Measurements from ENCODE around the gene GJB6.

The GJB6 gene

GRCh38 chr13:20247963-20248362 lies 15.8 kb upstream of the GJB6 start:
- no peak for TF ChIP-seq CTCF (conservative IDR thresholded peaks at IDR 0.05; ENCODE audit: control insufficient read depth, insufficient read depth, low read depth, low read length)
- no peak for DNase-seq (ENCODE audit: low read depth)
- no peak overlapping the region for H3K4me3 ChIP-seq (ENCODE audit: control insufficient read depth, low read depth, low read length)

- TF ChIP-seq CTCF (conservative IDR thresholded peaks at IDR 0.05; ENCODE audit: control insufficient read depth, insufficient read depth, low read depth, low read length): no peak
- H3K4me3 ChIP-seq (ENCODE audit: control insufficient read depth, low read depth, low read length): no peak overlapping the region
- DNase-seq (ENCODE audit: low read depth): no peak
Observed at GRCh38 chr13:20247403-20247802, 15.3 kb upstream of the GJB6 start.

GRCh38 chr13:20241593-20241992 lies 9.5 kb upstream of the GJB6 start:
- no peak for DNase-seq (ENCODE audit: low read depth)
- TF ChIP-seq CTCF (conservative IDR thresholded peaks at IDR 0.05; ENCODE audit: control insufficient read depth, insufficient read depth, low read depth, low read length): no peak
- no peak overlapping the region for H3K4me3 ChIP-seq (ENCODE audit: control insufficient read depth, low read depth, low read length)

- no peak for DNase-seq (ENCODE audit: low read depth)
- H3K4me3 ChIP-seq (ENCODE audit: control insufficient read depth, low read depth, low read length): no peak overlapping the region
- TF ChIP-seq CTCF (conservative IDR thresholded peaks at IDR 0.05; ENCODE audit: control insufficient read depth, insufficient read depth, low read depth, low read length): no peak
Observed at GRCh38 chr13:20239748-20240147, 7.6 kb upstream of the GJB6 start.

- H3K4me3 ChIP-seq (ENCODE audit: control insufficient read depth, low read depth, low read length): no peak overlapping the region
- no peak for TF ChIP-seq CTCF (conservative IDR thresholded peaks at IDR 0.05; ENCODE audit: control insufficient read depth, insufficient read depth, low read depth, low read length)
- DNase-seq (ENCODE audit: low read depth): no peak
Observed at GRCh38 chr13:20232556-20233277, 598 bp upstream of the GJB6 start.

- no peak for TF ChIP-seq CTCF (conservative IDR thresholded peaks at IDR 0.05; ENCODE audit: control insufficient read depth, insufficient read depth, low read depth, low read length)
- DNase-seq (ENCODE audit: low read depth): no peak
- no peak overlapping the region for H3K4me3 ChIP-seq (ENCODE audit: control insufficient read depth, low read depth, low read length)
Observed at GRCh38 chr13:20230913-20231838, 943 bp downstream of the GJB6 start.

All from fibroblast of mammary gland (primary cell).